CD4-positive, alpha-beta T cell treated with Interleukin-15 for 4 hours (primary cell): ENCODE data around the gene PDCD2.
A peak's percentile ranks its signal among the peaks of the same experiment; 100 is the strongest.
"Not testable (repeated sequence)": the region's sequence is repeated elsewhere in the genome, so short reads cannot be mapped to it uniquely, and the experiment has no call there.

Experiments
- DNase-seq: peaks from one replicate; pipeline ENCODE4 v3.0.0-alpha.2; 2020; ENCODE audit warnings: low spot score

PDCD2 gene, protein sequence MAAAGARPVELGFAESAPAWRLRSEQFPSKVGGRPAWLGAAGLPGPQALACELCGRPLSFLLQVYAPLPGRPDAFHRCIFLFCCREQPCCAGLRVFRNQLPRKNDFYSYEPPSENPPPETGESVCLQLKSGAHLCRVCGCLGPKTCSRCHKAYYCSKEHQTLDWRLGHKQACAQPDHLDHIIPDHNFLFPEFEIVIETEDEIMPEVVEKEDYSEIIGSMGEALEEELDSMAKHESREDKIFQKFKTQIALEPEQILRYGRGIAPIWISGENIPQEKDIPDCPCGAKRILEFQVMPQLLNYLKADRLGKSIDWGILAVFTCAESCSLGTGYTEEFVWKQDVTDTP

DNA sequence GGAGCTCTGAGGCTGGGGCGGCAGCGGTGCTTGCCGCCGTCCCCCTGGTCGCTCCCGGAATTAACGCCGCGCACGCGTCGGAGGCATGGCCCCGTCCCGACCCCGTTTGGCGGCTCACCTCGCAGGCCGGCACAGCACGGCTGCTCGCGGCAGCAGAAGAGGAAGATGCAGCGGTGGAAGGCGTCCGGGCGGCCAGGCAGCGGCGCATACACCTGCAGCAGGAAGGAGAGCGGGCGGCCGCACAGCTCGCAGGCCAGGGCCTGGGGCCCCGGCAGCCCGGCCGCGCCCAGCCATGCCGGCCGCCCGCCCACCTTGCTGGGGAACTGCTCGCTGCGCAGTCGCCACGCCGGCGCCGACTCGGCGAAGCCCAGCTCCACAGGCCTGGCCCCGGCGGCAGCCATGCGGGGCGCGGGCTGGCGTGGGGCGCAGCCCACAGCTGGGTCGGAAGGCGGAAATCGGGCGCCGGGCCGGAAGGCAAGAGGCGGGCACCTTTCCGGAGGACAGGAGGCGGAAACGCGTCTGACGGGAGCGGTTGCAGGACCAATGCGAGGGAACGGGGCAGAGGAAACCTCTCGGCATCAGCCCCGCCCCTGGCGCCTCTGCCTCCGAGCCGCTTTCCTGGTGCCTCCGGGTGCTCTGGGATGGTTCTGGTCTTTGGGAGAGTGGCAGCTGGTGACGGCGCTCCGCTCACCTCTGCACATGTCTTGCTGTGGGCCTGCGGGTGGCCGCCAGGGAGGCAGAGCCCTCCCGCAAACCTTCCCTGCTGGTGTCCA lies at the start of gene PDCD2:
Gene PDCD2, minus strand, starts transcription at position 457 of the 773 bp plus-strand sequence. Its CDS starts 56 bp downstream, at position 401.
- peak; percentile 87 for DNase-seq

DNA sequence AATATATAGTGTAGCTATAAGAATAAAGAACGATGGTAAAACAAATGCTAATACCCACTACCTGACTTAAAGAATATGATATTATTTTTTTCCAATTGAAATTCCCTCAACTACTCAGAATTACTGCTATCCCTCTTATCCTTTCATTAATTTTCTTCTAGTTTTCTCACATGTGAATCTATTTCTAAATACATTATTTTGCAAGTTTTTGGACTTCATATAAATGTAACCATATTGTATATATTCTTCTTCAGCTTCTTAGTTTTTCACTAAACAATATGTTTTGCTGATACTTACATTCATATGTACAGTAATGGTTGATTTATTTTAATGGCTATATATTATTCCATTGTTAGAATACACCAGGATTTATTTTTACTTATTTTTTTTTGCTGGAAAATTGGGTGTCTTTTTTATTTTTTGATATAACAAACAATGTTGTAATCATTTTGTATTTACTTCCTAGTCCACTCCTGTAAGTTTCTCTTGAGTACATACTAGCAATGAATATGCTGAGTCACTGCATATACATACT lies 31.6 kb upstream of the PDCD2 start:
- DNase-seq = not testable (repeated sequence)

GRCh38 chr6:170612256-170612804 lies 27.9 kb upstream of the PDCD2 start:
- not testable (repeated sequence) for DNase-seq

- DNase-seq = not testable (repeated sequence)
These were observed 24.8 kb upstream of the PDCD2 start for GRCh38 chr6:170609225-170609624.

DNA sequence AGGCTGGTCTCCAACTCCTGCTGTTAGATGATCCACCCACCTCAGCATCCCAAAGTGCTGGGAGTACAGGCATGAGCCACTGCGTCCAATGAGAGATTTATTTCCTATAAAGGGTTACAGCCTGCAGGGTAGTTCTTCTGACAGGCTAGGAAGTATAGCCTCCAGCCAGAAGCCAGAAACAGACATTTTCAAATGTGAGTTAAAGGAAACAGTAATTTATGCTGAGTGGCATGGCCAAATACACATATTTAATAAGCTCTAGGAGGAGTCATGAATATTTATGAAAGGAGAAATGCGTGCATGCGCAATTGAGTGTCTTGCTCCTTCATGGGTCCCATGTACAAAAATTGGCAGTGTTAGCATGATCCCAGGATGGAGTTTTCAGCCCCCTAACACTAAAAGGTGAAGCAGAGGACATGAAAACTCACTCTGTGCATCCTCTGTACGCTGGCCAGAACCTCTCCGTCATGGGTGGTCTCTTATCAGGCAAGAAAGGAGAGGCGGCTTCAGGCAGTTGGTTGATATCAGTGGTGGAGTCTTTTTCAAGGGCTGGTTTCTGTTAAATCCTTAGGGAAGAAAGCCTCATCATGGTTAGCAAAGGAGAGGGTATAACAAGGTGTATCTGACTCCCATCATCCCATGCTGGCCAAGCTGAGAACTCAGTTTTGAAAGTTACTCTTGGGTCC lies 21.3 kb upstream of the PDCD2 start:
- DNase-seq = no peak

GRCh38 chr6:170597278-170597677 lies 12.8 kb upstream of the PDCD2 start:
- no peak for DNase-seq

DNA sequence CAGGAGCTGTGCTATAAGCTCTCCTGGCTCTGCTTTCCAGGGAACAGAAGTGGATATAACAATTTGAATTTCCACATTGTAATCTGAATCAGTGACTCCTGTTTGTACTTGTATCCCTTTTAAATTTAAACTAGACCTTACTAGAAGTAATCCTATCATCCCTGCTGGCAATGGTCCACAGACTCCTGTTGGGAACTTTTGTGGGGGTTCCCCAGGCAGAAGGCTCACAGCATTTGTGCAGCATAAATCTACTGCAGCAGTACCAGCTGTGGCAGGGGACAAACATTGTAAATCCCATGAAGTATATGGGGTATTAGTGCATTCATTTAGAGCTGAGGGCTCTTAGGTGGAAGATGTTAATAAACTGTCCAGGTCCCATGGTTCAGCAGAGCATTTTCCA lies 12.0 kb upstream of the PDCD2 start:
- no peak for DNase-seq

DNA sequence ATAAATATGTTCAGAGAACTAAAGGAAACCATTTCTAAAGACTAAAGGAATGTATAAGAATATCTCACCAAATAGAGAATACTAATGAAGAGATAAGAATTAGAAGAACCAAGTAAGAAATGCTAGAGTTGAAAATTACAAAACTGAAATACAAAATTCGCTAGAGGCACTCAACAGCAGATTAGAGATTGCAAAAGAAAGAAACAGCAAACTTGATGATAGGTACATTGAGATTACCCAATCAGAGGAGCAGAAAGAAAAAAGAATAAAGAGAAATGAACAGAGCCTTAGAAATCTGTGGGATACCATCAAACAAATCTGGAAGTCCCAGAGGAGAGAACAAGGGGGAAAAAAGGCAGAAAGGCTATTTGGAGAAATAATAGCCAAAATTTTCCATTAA lies 6.3 kb upstream of the PDCD2 start:
- DNase-seq = no peak

DNA sequence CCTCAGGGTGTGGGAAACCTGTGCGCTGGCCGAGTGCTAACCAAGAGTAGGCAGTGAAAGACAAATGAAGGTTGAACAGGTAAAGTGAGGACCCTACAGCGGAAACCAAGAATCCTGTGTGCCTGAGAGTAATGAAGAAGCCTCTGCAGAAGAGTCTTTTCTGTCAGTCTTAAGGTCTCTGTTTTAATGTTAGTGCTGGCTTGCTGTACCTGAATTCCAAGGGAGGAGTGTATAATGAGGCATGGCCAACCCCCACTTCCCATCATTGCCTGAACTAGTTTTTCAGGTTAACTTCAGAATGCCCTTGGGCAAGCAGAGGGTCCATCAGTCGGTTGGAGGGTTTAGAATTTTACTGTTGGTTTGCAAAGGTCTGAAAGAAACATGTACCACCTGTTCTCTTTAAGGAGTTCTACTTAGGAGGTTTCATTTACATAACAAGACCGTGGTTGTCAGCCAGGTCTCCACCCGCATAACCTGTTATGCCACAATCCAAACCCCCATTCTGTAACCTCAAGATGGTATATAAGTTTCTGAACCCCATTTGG lies 589 bp upstream of the PDCD2 start:
- DNase-seq = no peak

- DNase-seq = no peak
These were observed 669 bp downstream of the PDCD2 start for GRCh38 chr6:170583756-170584180.

GRCh38 chr6:170578909-170579308 lies 5.5 kb downstream of the PDCD2 start:
- DNase-seq = no peak

DNA sequence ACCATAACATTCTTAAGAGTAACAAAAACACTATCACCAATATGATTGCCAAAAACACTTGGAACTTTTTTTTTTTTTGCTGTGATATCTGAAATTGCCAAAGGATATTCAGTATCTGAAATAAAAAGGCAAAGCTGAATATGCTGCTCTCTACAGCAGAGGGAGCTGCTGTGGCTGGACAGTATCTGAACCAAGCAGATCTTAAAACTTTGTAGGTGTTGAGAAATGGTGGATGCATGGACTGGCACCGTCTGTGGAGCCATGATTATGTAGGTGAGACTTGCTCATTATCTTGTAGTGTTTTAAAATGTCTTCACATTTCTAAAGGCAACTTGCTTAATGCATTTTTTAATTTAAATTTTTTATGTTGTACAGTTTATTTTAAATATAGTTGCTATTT lies 9.2 kb downstream of the PDCD2 start:
- no peak for DNase-seq

- DNase-seq = no peak
These were observed 11.6 kb downstream of the PDCD2 start for GRCh38 chr6:170572704-170573466.

GRCh38 chr6:170564936-170565530 lies 19.4 kb downstream of the PDCD2 start:
- no peak for DNase-seq

DNA sequence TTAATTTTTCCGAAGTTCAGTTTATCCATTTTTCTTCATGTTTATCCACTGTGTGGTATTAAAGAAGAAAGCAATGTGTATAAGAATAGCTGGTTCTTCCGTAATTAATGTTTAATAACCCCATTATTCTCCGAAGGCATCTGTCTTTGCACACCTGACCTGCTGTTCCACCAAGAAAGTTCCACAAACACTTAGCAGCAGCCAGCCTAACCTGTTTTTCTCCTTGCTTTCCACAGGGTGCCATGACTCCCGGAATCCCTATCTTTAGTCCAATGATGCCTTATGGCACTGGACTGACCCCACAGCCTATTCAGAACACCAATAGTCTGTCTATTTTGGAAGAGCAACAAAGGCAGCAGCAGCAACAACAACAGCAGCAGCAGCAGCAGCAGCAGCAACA lies 22.9 kb downstream of the PDCD2 start:
- DNase-seq = no peak

DNA sequence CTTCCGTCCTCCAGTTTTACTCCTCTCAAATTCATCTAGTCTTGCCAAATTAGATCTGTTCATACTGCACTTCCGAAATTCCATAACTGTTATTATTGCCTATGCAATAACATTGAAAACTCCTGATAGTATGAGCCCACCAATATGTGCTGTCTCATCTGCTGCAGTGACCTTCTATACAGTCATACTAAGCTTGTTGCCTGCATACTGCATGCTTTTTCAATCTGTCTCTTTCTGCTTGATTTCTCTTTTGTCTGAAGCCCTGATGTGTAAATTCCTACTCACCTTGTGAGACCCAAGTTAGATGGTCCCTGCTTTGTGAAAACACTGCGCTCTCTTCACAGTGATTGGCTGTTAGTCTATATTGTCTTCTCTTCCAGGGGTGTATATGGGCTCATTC lies 29.1 kb downstream of the PDCD2 start:
- DNase-seq = no peak

GRCh38 chr6:170554796-170555137 lies 29.7 kb downstream of the PDCD2 start:
- DNase-seq = no peak

DNA sequence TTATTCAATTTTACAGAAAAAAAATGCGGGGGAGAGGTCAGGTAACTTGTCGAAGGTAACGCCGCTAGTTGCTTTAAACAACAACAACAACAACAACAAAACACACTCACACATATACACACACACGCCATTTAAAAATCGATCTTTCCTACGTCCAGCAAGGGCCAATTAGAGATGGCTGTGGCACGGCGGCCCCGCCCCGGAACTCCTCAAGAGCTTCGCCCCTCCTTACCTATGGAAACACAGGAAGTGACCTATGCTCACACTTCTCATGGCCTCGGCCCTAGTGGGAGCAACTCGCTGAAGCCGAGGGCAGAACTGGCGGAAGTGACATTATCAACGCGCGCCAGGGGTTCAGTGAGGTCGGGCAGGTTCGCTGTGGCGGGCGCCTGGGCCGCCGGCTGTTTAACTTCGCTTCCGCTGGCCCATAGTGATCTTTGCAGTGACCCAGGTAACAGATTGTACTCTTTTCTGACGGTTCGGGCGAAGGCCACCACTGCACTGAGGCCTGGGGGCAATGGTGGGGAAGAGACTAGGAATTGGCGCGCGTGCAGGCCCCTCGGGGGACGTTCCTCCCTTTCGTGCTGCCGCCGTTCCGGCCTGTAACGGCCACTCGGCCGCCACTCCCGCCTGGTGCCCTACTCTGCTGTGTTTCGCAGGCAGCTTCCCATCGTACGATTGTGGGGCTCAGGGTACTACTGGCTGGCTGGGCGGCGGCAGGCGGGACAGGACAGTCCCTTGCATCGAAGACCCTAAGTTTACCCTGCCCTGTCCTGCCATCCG lies 30.2 kb downstream of the PDCD2 start, which contains the start of gene TBP:
Gene TBP, plus strand, starts transcription at position 357 of the 783 bp plus-strand sequence. CDS start 2,661 bp downstream, outside the sequence.
- DNase-seq = peak; percentile 98

- no peak for DNase-seq
These were observed 30.9 kb downstream of the PDCD2 start for GRCh38 chr6:170553534-170554012.
